ENCODE data around the gene METTL27.

- TF ChIP-seq CTCF (conservative IDR thresholded peaks at IDR 0.05), result no peak
- no peak for TF ChIP-seq ZFX (IDR thresholded peaks at IDR 0.05)
Measured at GRCh38 chr7:73860859-73861258, 18.5 kb upstream of the METTL27 start, which contains the start of gene TMEM270.
